AG10803 (cell line): Measurements from ENCODE around the gene RAB33B.
A peak's percentile ranks its signal among the peaks of the same experiment; 100 is the strongest.
"Not testable (repeated sequence)": the region's sequence is repeated elsewhere in the genome, so short reads cannot be mapped to it uniquely, and the experiment has no call there.

ENCODE experiments used
- DNase-seq: peaks from one replicate; pipeline ENCODE4 v3.0.0; 2010; ENCODE audit warnings: low read depth
- H3K4me3 ChIP-seq: 2 replicates; pipeline ENCODE4 v1.5.1; 2011; ENCODE audit warnings: mild to moderate bottlenecking, low read length, control low read depth
- CTCF ChIP-seq: conservative IDR thresholded peaks from 2 replicates; pipeline ENCODE4 v1.5.1; 2011; ENCODE audit warnings: mild to moderate bottlenecking, low read length, control low read depth, inconsistent platforms

The RAB33B gene

GRCh38 chr4:139453371-139454110 is 380 bp upstream of the RAB33B start:
- no peak for TF ChIP-seq CTCF
- peak overlapping the region; percentile 99 for H3K4me3 ChIP-seq
- DNase-seq = peak; percentile 97

- no peak for DNase-seq
- peak overlapping the region; percentile 99 for H3K4me3 ChIP-seq
- no peak for TF ChIP-seq CTCF
Measured at GRCh38 chr4:139455126-139455538, 1.2 kb downstream of the RAB33B start.

- no peak for TF ChIP-seq CTCF
Measured at GRCh38 chr4:139457318-139457717, 3.4 kb downstream of the RAB33B start.

GRCh38 chr4:139458543-139458942 is 4.6 kb downstream of the RAB33B start:
- no peak for TF ChIP-seq CTCF
- no peak overlapping the region for H3K4me3 ChIP-seq
- no peak for DNase-seq

More at GRCh38 chr4:139457318-139457717, 3.4 kb downstream of the RAB33B start:
- DNase-seq = no peak
- no peak overlapping the region for H3K4me3 ChIP-seq

- DNase-seq = no peak
- H3K4me3 ChIP-seq = no peak overlapping the region
- no peak for TF ChIP-seq CTCF
Measured at GRCh38 chr4:139458999-139459398, 5.1 kb downstream of the RAB33B start.

- no peak overlapping the region for H3K4me3 ChIP-seq
- TF ChIP-seq CTCF = no peak
- DNase-seq = no peak
Measured at GRCh38 chr4:139460565-139460964, 6.6 kb downstream of the RAB33B start.

- DNase-seq = no peak
- H3K4me3 ChIP-seq = no peak overlapping the region
- no peak for TF ChIP-seq CTCF
Measured at GRCh38 chr4:139461022-139461628, 7.2 kb downstream of the RAB33B start.

- not testable (repeated sequence) for DNase-seq, H3K4me3 ChIP-seq
Measured at GRCh38 chr4:139464512-139464911, 10.6 kb downstream of the RAB33B start.
